Ishikawa (cell line): ENCODE data around the gene OR13J1.

Experiments
- CEBPB ChIP-seq: IDR thresholded peaks from 2 replicates; pipeline ENCODE4 v1.6.1; 2012
- CREB1 ChIP-seq: IDR thresholded peaks from 2 replicates; pipeline ENCODE4 v1.6.1; 2012; ENCODE audit warnings: low read depth
- EGR1 ChIP-seq: IDR thresholded peaks from 2 replicates; pipeline ENCODE4 v1.6.1; 2012
- EP300 ChIP-seq: IDR thresholded peaks from 2 replicates; pipeline ENCODE4 v1.6.1; 2012; ENCODE audit warnings: borderline replicate concordance
- FOXM1 ChIP-seq: IDR thresholded peaks from 2 replicates; pipeline ENCODE4 v1.6.1; 2012; ENCODE audit warnings: low read depth, borderline replicate concordance
- NFIC ChIP-seq: IDR thresholded peaks from 2 replicates; pipeline ENCODE4 v1.6.1; 2012
- RAD21 ChIP-seq: IDR thresholded peaks from 2 replicates; pipeline ENCODE4 v1.6.1; 2012; ENCODE audit warnings: low read depth
- TAF1 ChIP-seq: IDR thresholded peaks from 2 replicates; pipeline ENCODE4 v1.6.1; 2012; ENCODE audit warnings: low read depth, mild to moderate bottlenecking
- TCF12 ChIP-seq: IDR thresholded peaks from 2 replicates; pipeline ENCODE4 v1.6.1; 2012; ENCODE audit warnings: low read depth
- TEAD4 ChIP-seq: IDR thresholded peaks from 2 replicates; pipeline ENCODE4 v1.6.1; 2012
- USF1 ChIP-seq: IDR thresholded peaks from 2 replicates; pipeline ENCODE4 v1.6.1; 2012
- YY1 ChIP-seq: IDR thresholded peaks from 2 replicates; pipeline ENCODE4 v1.6.1; 2012; ENCODE audit warnings: low read depth
- ZBTB7A ChIP-seq: IDR thresholded peaks from 2 replicates; pipeline ENCODE4 v1.6.1; 2012; ENCODE audit warnings: low read depth
- TF ChIP-seq, protein P1 (sequence below): IDR thresholded peaks from 2 replicates; pipeline ENCODE4 v1.6.1; 2012; ENCODE audit warnings: low read depth, mild to moderate bottlenecking
- TF ChIP-seq, protein P2 (sequence below): IDR thresholded peaks from 2 replicates; pipeline ENCODE4 v1.6.1; 2012

OR13J1 gene, protein sequence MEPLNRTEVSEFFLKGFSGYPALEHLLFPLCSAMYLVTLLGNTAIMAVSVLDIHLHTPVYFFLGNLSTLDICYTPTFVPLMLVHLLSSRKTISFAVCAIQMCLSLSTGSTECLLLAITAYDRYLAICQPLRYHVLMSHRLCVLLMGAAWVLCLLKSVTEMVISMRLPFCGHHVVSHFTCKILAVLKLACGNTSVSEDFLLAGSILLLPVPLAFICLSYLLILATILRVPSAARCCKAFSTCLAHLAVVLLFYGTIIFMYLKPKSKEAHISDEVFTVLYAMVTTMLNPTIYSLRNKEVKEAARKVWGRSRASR

DNA sequence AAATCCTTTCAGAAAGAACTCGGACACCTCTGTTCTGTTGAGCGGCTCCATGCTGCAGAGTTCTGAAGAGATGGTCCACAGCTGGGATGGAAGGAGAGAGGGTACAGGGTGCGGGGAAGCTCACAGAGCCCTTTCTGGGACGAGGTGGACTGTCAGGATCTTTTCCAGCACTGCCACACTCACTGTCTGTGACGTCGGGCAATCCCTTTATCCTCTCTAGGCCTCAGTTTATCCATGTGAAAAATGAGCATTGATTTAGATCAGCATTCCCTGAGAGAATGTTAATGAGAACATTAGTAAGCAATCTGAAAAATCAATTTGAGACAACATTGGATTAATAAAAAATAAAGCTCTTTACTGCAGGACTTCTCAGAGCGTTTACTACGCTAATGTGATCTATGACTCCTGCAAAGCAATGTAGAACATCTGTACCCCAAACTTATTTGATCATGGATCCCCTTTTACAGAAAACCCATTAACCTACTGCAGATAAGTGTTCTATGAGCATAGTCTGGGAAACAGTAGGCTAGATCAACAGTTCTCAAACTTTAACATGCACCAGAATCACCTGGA is at the start of gene OR13J1:
Gene OR13J1 (minus strand): TSS at position 51 of the 573 bp plus-strand sequence. CDS start 0 bp downstream, at position 51.
- TF ChIP-seq CREB1 (no peak), TAF1 (no peak), CEBPB (no peak), USF1 (no peak), EP300 (no peak), NFIC (no peak), TCF12 (no peak), ZBTB7A (no peak), RAD21 (no peak)
- TF ChIP-seq, protein P1, sequence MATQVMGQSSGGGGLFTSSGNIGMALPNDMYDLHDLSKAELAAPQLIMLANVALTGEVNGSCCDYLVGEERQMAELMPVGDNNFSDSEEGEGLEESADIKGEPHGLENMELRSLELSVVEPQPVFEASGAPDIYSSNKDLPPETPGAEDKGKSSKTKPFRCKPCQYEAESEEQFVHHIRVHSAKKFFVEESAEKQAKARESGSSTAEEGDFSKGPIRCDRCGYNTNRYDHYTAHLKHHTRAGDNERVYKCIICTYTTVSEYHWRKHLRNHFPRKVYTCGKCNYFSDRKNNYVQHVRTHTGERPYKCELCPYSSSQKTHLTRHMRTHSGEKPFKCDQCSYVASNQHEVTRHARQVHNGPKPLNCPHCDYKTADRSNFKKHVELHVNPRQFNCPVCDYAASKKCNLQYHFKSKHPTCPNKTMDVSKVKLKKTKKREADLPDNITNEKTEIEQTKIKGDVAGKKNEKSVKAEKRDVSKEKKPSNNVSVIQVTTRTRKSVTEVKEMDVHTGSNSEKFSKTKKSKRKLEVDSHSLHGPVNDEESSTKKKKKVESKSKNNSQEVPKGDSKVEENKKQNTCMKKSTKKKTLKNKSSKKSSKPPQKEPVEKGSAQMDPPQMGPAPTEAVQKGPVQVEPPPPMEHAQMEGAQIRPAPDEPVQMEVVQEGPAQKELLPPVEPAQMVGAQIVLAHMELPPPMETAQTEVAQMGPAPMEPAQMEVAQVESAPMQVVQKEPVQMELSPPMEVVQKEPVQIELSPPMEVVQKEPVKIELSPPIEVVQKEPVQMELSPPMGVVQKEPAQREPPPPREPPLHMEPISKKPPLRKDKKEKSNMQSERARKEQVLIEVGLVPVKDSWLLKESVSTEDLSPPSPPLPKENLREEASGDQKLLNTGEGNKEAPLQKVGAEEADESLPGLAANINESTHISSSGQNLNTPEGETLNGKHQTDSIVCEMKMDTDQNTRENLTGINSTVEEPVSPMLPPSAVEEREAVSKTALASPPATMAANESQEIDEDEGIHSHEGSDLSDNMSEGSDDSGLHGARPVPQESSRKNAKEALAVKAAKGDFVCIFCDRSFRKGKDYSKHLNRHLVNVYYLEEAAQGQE = no peak
- TF ChIP-seq, protein P2, sequence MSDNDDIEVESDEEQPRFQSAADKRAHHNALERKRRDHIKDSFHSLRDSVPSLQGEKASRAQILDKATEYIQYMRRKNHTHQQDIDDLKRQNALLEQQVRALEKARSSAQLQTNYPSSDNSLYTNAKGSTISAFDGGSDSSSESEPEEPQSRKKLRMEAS = no peak

GRCh38 chr9:35919212-35920008 is 49.2 kb upstream of the OR13J1 start:
- TF ChIP-seq EGR1 (no peak), ZBTB7A (no peak), RAD21 (no peak), FOXM1 (no peak), NFIC (no peak), TAF1 (no peak), EP300 (no peak), USF1 (no peak), YY1 (no peak)

- TF ChIP-seq, protein P1 = no peak
- TF ChIP-seq, protein P2 = no peak
- TF ChIP-seq TAF1 (no peak), FOXM1 (no peak), TEAD4 (no peak), CREB1 (no peak), RAD21 (no peak), TCF12 (no peak), EP300 (no peak), YY1 (no peak)
Observed at GRCh38 chr9:35918780-35919179, 48.6 kb upstream of the OR13J1 start.

- TF ChIP-seq FOXM1 (no peak), RAD21 (no peak), NFIC (no peak)
Observed at GRCh38 chr9:35917261-35917660, 47.1 kb upstream of the OR13J1 start.

GRCh38 chr9:35915681-35916294 is 45.6 kb upstream of the OR13J1 start:
- no peak for TF ChIP-seq TEAD4
- no peak for TF ChIP-seq USF1
- TF ChIP-seq EP300 = no peak
- no peak for TF ChIP-seq EGR1
- TF ChIP-seq, protein P2 = no peak
- no peak for TF ChIP-seq CREB1
- TF ChIP-seq ZBTB7A = no peak
- no peak for TF ChIP-seq RAD21
- TF ChIP-seq NFIC = no peak
- TF ChIP-seq, protein P1 = no peak
